ENCODE measurements around the gene NDUFAF8. TPM values are rescaled to one million over a fixed set of nuclear protein-coding genes. Genes with fewer than 3 reads are reported as not detected.

Gene NDUFAF8
- polyA plus RNA-seq, 1 donor from 2014 or later = 76.4 TPM

- TF ChIP-seq MXI1 (conservative IDR thresholded peaks at IDR 0.05; ENCODE audit: poor library complexity, severe bottlenecking) (no peak), RAD21 (conservative IDR thresholded peaks at IDR 0.05) (no peak), SMC3 (conservative IDR thresholded peaks at IDR 0.05; ENCODE audit: poor library complexity) (no peak), TAF1 (IDR thresholded peaks at IDR 0.05; ENCODE audit: low read depth) (no peak), EP300 (conservative IDR thresholded peaks at IDR 0.05; ENCODE audit: poor library complexity, severe bottlenecking) (no peak), POLR2AphosphoS5 (IDR thresholded peaks at IDR 0.05) (no peak), EZH2 (IDR thresholded peaks at IDR 0.05; ENCODE audit: borderline replicate concordance, insufficient read depth, low read length, poor library complexity, severe bottlenecking) (no peak)
- TF ChIP-seq, protein P1, sequence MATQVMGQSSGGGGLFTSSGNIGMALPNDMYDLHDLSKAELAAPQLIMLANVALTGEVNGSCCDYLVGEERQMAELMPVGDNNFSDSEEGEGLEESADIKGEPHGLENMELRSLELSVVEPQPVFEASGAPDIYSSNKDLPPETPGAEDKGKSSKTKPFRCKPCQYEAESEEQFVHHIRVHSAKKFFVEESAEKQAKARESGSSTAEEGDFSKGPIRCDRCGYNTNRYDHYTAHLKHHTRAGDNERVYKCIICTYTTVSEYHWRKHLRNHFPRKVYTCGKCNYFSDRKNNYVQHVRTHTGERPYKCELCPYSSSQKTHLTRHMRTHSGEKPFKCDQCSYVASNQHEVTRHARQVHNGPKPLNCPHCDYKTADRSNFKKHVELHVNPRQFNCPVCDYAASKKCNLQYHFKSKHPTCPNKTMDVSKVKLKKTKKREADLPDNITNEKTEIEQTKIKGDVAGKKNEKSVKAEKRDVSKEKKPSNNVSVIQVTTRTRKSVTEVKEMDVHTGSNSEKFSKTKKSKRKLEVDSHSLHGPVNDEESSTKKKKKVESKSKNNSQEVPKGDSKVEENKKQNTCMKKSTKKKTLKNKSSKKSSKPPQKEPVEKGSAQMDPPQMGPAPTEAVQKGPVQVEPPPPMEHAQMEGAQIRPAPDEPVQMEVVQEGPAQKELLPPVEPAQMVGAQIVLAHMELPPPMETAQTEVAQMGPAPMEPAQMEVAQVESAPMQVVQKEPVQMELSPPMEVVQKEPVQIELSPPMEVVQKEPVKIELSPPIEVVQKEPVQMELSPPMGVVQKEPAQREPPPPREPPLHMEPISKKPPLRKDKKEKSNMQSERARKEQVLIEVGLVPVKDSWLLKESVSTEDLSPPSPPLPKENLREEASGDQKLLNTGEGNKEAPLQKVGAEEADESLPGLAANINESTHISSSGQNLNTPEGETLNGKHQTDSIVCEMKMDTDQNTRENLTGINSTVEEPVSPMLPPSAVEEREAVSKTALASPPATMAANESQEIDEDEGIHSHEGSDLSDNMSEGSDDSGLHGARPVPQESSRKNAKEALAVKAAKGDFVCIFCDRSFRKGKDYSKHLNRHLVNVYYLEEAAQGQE (IDR thresholded peaks at IDR 0.05; ENCODE audit: borderline replicate concordance) = no peak
- TF ChIP-seq, protein P2, sequence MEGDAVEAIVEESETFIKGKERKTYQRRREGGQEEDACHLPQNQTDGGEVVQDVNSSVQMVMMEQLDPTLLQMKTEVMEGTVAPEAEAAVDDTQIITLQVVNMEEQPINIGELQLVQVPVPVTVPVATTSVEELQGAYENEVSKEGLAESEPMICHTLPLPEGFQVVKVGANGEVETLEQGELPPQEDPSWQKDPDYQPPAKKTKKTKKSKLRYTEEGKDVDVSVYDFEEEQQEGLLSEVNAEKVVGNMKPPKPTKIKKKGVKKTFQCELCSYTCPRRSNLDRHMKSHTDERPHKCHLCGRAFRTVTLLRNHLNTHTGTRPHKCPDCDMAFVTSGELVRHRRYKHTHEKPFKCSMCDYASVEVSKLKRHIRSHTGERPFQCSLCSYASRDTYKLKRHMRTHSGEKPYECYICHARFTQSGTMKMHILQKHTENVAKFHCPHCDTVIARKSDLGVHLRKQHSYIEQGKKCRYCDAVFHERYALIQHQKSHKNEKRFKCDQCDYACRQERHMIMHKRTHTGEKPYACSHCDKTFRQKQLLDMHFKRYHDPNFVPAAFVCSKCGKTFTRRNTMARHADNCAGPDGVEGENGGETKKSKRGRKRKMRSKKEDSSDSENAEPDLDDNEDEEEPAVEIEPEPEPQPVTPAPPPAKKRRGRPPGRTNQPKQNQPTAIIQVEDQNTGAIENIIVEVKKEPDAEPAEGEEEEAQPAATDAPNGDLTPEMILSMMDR (IDR thresholded peaks at IDR 0.05; ENCODE audit: poor library complexity, severe bottlenecking) = no peak
- no peaks in the 10 kb centered on the region for H3K36me3 ChIP-seq (ENCODE audit: insufficient read depth, low read length)
- no peaks in the 10 kb centered on the region for H3K79me2 ChIP-seq (replicated peaks; ENCODE audit: insufficient read depth, low read length)
- no peak overlapping the region for H2AFZ ChIP-seq (ENCODE audit: low read depth, low read length)
- H3K27me3 ChIP-seq (ENCODE audit: insufficient read depth, low read depth, low read length) = no peaks in the 10 kb centered on the region
- H4K20me1 ChIP-seq (ENCODE audit: insufficient read depth) = no peaks in the 10 kb centered on the region
- H3K4me3 ChIP-seq (ENCODE audit: low read length) = no peak overlapping the region
- H3K9me2 ChIP-seq (ENCODE audit: insufficient read depth, low read length) = no peaks in the 10 kb centered on the region
- H3F3A ChIP-seq (ENCODE audit: insufficient read depth, low read length, poor library complexity, severe bottlenecking) = no peaks in the 10 kb centered on the region
- H3K4me2 ChIP-seq (ENCODE audit: low read length) = no peak overlapping the region
- H3K9ac ChIP-seq (ENCODE audit: low read length) = no peak overlapping the region
- no peaks in the 10 kb centered on the region for H3K9me3 ChIP-seq (ENCODE audit: low read length)
- no peak overlapping the region for H3K27ac ChIP-seq (ENCODE audit: low read length)
These were observed 21.5 kb downstream of the NDUFAF8 start for GRCh38 chr17:81260641-81261040.

- Histone ChIP-seq H3K27me3 (ENCODE audit: insufficient read depth, low read depth, low read length) (no peaks in the 10 kb centered on the region), H3K36me3 (ENCODE audit: insufficient read depth, low read length) (no peaks in the 10 kb centered on the region), H3K79me2 (replicated peaks; ENCODE audit: insufficient read depth, low read length) (no peaks in the 10 kb centered on the region), H3K4me3 (ENCODE audit: low read length) (no peak overlapping the region), H3K9me2 (ENCODE audit: insufficient read depth, low read length) (no peaks in the 10 kb centered on the region), H3K27ac (ENCODE audit: low read length) (no peak overlapping the region), H2AFZ (ENCODE audit: low read depth, low read length) (no peak overlapping the region), H3K4me2 (ENCODE audit: low read length) (no peak overlapping the region), H3K9ac (ENCODE audit: low read length) (no peak overlapping the region), H3K9me3 (ENCODE audit: low read length) (no peaks in the 10 kb centered on the region), H3F3A (ENCODE audit: insufficient read depth, low read length, poor library complexity, severe bottlenecking) (no peaks in the 10 kb centered on the region), H4K20me1 (ENCODE audit: insufficient read depth) (no peaks in the 10 kb centered on the region)
- no peak for TF ChIP-seq POLR2AphosphoS5 (IDR thresholded peaks at IDR 0.05)
- no peak for TF ChIP-seq EZH2 (IDR thresholded peaks at IDR 0.05; ENCODE audit: borderline replicate concordance, insufficient read depth, low read length, poor library complexity, severe bottlenecking)
- TF ChIP-seq MXI1 (conservative IDR thresholded peaks at IDR 0.05; ENCODE audit: poor library complexity, severe bottlenecking) = no peak
- no peak for TF ChIP-seq RAD21 (conservative IDR thresholded peaks at IDR 0.05)
- TF ChIP-seq SMC3 (conservative IDR thresholded peaks at IDR 0.05; ENCODE audit: poor library complexity) = no peak
- TF ChIP-seq EP300 (conservative IDR thresholded peaks at IDR 0.05; ENCODE audit: poor library complexity, severe bottlenecking) = no peak
- TF ChIP-seq, protein P2 (IDR thresholded peaks at IDR 0.05; ENCODE audit: poor library complexity, severe bottlenecking) = no peak
- TF ChIP-seq, protein P1 (IDR thresholded peaks at IDR 0.05; ENCODE audit: borderline replicate concordance) = no peak
- TF ChIP-seq TAF1 (IDR thresholded peaks at IDR 0.05; ENCODE audit: low read depth) = no peak
These were observed 22.0 kb downstream of the NDUFAF8 start for GRCh38 chr17:81261096-81261495.

All from neural cell (in vitro differentiated cells).